Hepatocyte (in vitro differentiated cells): ENCODE data around the gene LMBR1L. TPM values are rescaled to one million over a fixed set of nuclear protein-coding genes. Genes with fewer than 3 reads are reported as not detected.

Source experiments
- DNase-seq: peaks from one replicate; pipeline ENCODE4 v3.0.0-alpha.2; 2016; ENCODE audit warnings: low spot score
- H2AFZ ChIP-seq: fragments of 200-600 bp; sonication (generic); 2 replicates; pipeline ENCODE4 v1.6.0; 2016; ENCODE audit warnings: antibody characterized with exemption, mild to moderate bottlenecking
- H3K27ac ChIP-seq: fragments of 200-600 bp; sonication (generic); 2 replicates; pipeline ENCODE4 v1.5.1; 2016; ENCODE audit warnings: mild to moderate bottlenecking
- H3K27me3 ChIP-seq: fragments of 200-600 bp; sonication (generic); 2 replicates; pipeline ENCODE4 v1.6.1; 2016
- H3K36me3 ChIP-seq: fragments of 200-600 bp; sonication (generic); replicated peaks from 2 replicates; pipeline ENCODE4 v1.5.1; 2016; ENCODE audit warnings: low read depth; ENCODE audit not compliant: insufficient read depth
- H3K4me1 ChIP-seq: fragments of 200-600 bp; sonication (generic); 2 replicates; pipeline ENCODE4 v1.5.1; 2016; ENCODE audit warnings: mild to moderate bottlenecking, moderate library complexity; ENCODE audit not compliant: insufficient read depth
- H3K4me2 ChIP-seq: fragments of 200-600 bp; sonication (generic); 2 replicates; pipeline ENCODE4 v1.6.0; 2016
- H3K4me3 ChIP-seq: fragments of 200-600 bp; sonication (generic); 2 replicates; pipeline ENCODE4 v1.5.1; 2016; ENCODE audit warnings: mild to moderate bottlenecking
- H3K79me2 ChIP-seq: fragments of 200-600 bp; sonication (generic); 2 replicates; pipeline ENCODE4 v1.6.0; 2017; ENCODE audit warnings: mild to moderate bottlenecking
- H3K9me2 ChIP-seq: fragments of 200-600 bp; sonication (generic); replicated peaks from 2 replicates; pipeline ENCODE4 v1.6.0; 2017; ENCODE audit warnings: mild to moderate bottlenecking; ENCODE audit not compliant: insufficient read depth
- H3K9me3 ChIP-seq: fragments of 200-600 bp; sonication (generic); 2 replicates; pipeline ENCODE4 v1.5.1; 2016; ENCODE audit warnings: low read depth, mild to moderate bottlenecking
- H4K20me1 ChIP-seq: fragments of 200-600 bp; sonication (generic); 2 replicates; pipeline ENCODE4 v1.6.0; 2016; ENCODE audit warnings: mild to moderate bottlenecking; ENCODE audit not compliant: insufficient read depth, poor library complexity, severe bottlenecking
- EZH2 ChIP-seq: fragments of 200-600 bp; sonication (generic); IDR thresholded peaks from 2 replicates; pipeline ENCODE4 v1.6.1; 2016; ENCODE audit warnings: antibody characterized with exemption, mild to moderate bottlenecking, borderline replicate concordance
- EZH2phosphoT487 ChIP-seq: fragments of 200-600 bp; sonication (generic); IDR thresholded peaks from one replicate; pipeline ENCODE4 v1.6.1; 2018; ENCODE audit warnings: antibody characterized with exemption, mild to moderate bottlenecking, low read depth, moderate library complexity; ENCODE audit not compliant: unreplicated experiment, severe bottlenecking
- WGBS: methylation state at CpG from one replicate; pipeline ENCODE4 v1.1.6; 2016; ENCODE audit warnings: low lambda C conversion rate; ENCODE audit errors: missing lambda C conversion rate; 5-methylcytosine and 5-hydroxymethylcytosine counted together
- polyA plus RNA-seq: library from polyadenylated mRNA; unstranded; fragments of >200 nt; fragmentation: Nextera tagmentation; extraction: Ambion mirVana; gene quantifications from 2 replicates; pipeline ENCODE4 v1.2.1, GENCODE V29; 2016
- total RNA-seq: library from RNA; depleted of rRNA; stranded (reverse); fragments of >200 nt; gene quantifications from 2 replicates; pipeline ENCODE4 v1.2.3, GENCODE V29; 2014
- TF ChIP-seq, protein P1 (sequence below): fragments of 200-600 bp; sonication (generic); IDR thresholded peaks from 2 replicates; pipeline ENCODE4 v1.5.1; 2016; ENCODE audit warnings: antibody characterized with exemption, mild to moderate bottlenecking; ENCODE audit not compliant: poor library complexity

LMBR1L gene
- total and polyA plus RNA-seq, 2 experiments from 2014 or later = 33.3 to 74.1 TPM

DNA sequence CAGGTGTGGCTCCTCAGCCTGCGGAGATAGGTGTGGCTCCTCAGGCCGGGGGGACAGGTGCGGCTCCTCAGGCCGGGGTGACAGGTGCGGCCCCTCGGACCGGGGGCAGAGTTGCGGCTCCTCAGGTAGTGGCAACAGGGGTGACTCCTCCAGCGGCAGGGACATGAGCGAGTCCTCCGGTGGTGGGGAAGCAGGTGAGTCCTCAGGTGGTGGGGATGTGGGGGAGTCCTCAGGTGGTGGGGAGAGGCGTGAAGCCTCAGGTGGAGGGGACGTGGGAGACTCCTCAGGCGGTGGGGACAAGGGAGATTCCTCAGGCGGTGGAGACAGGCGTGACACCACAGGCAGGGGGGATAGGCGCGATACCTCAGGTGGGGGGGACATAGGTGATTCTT is 59.3 kb downstream of the LMBR1L start:
- Histone ChIP-seq H3K36me3 (no peaks in the 10 kb centered on the region), H3K9me2 (no peaks in the 10 kb centered on the region), H3K27me3 (no peaks in the 10 kb centered on the region), H3K4me1 (peaks cover 7% of the 10 kb centered on the region), H4K20me1 (peaks cover 30% of the 10 kb centered on the region), H3K79me2 (peaks cover 33% of the 10 kb centered on the region), H3K4me3 (no peak overlapping the region), H2AFZ (no peak overlapping the region), H3K4me2 (no peak overlapping the region), H3K27ac (no peak overlapping the region), H3K9me3 (no peaks in the 10 kb centered on the region)
- no peak for DNase-seq
- TF ChIP-seq EZH2 (no peak), EZH2phosphoT487 (no peak)
- TF ChIP-seq, protein P1, sequence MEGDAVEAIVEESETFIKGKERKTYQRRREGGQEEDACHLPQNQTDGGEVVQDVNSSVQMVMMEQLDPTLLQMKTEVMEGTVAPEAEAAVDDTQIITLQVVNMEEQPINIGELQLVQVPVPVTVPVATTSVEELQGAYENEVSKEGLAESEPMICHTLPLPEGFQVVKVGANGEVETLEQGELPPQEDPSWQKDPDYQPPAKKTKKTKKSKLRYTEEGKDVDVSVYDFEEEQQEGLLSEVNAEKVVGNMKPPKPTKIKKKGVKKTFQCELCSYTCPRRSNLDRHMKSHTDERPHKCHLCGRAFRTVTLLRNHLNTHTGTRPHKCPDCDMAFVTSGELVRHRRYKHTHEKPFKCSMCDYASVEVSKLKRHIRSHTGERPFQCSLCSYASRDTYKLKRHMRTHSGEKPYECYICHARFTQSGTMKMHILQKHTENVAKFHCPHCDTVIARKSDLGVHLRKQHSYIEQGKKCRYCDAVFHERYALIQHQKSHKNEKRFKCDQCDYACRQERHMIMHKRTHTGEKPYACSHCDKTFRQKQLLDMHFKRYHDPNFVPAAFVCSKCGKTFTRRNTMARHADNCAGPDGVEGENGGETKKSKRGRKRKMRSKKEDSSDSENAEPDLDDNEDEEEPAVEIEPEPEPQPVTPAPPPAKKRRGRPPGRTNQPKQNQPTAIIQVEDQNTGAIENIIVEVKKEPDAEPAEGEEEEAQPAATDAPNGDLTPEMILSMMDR = no peak
- 98% methylated on average over 9 of the region's 18 CpGs for WGBS

DNA sequence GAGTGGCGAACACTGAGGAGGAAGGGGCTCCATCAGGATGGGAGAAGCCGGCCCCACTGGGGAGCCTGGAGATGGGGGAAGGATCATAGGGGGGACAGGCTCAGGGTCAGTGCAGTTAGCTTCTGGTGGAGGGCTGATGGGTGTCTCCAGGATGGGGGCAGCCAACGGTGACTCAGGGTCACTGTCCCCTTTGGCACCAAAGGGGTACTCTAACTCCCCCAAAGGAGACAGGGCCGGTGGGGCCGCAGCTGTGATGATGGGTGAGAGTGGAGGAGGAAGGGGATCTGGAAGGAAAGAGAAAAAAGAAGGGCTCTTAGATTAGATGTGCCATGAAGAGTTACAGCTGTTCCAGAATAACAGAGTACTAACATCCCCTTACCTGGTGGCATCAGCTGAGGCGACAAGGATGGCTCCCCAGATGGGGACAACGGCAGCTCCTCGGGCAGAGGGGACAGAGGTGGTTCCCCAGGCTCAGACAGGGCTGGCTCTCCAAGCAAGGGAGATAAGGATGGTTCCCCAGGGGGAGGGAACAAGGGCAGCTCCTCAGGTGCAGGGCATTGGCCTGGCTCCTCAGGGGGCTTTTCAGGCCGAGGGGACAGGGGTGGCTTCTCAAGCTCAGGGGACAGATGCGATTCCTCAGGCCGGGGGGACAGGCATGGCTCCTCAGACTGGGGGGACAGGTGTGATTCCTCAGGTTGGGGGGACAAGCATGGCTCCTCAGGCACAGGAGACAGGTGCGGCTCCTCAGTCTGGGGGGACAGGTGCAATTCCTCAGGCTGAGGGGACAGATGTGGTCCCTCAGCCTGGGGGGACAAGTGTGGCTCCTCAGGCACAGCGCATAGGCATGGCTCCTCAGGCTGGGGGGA is 59.9 kb downstream of the LMBR1L start:
- Histone ChIP-seq H3K9me2 (no peaks in the 10 kb centered on the region), H3K27ac (no peak overlapping the region), H3K79me2 (peaks cover 27% of the 10 kb centered on the region), H3K4me1 (peaks cover 3% of the 10 kb centered on the region), H3K4me3 (no peak overlapping the region), H2AFZ (no peak overlapping the region), H3K9me3 (no peaks in the 10 kb centered on the region), H4K20me1 (peaks cover 24% of the 10 kb centered on the region), H3K4me2 (no peak overlapping the region), H3K36me3 (no peaks in the 10 kb centered on the region), H3K27me3 (no peaks in the 10 kb centered on the region)
- WGBS = over 99% methylated on average over 11 of the region's 13 CpGs
- TF ChIP-seq EZH2phosphoT487 (no peak), EZH2 (no peak)
- TF ChIP-seq, protein P1 = no peak
- DNase-seq = no peak

DNA sequence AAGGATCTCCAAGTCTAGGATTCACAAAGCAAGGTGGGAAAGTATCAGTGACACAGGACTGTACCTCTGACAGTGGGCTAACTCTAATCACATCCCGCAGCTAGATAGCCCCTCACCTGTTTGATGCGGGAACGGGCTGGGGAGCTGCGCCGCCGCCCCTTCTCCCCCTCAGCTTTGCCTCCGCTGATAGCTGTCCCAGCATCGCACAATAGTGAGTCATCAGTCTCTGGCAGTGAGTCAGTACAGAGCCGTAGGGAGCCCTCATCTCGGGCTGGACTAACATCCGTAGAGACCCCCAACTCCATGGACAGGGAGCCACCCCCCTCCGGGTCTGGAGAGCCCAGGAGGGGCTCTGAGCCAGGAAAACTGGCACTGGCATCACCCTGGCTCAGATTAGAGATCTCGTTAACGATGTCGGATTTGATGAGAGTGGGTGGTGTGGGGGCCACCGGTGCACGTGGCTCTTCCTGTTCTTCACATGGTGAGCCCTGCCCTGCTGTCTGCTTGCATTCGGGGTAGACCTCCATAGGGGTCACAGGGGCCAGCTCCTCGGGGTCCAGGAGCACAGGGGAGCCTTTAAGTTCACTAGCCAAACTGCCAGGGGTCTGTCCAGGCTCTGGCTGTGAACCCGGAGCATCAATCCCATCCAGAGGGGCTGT is 61.0 kb downstream of the LMBR1L start:
- no peak for DNase-seq
- H3K27me3 ChIP-seq = no peaks in the 10 kb centered on the region
- H3K9me2 ChIP-seq = no peaks in the 10 kb centered on the region
- H3K79me2 ChIP-seq = peaks cover 17% of the 10 kb centered on the region
- H3K36me3 ChIP-seq = no peaks in the 10 kb centered on the region
- no peak overlapping the region for H3K4me3 ChIP-seq
- H3K4me1 ChIP-seq = no peaks in the 10 kb centered on the region
- 85% methylated on average over 20 of the region's 20 CpGs for WGBS
- no peak overlapping the region for H3K27ac ChIP-seq
- H3K4me2 ChIP-seq = no peak overlapping the region
- no peak for TF ChIP-seq EZH2
- TF ChIP-seq, protein P1 = no peak
- peaks cover 13% of the 10 kb centered on the region for H4K20me1 ChIP-seq
- H2AFZ ChIP-seq = no peak overlapping the region
- H3K9me3 ChIP-seq = no peaks in the 10 kb centered on the region
